Pancreas (tissue), 10 donors: ENCODE data around the gene TEX264. TPM values are rescaled to one million over a fixed set of nuclear protein-coding genes. Genes with fewer than 3 reads are reported as not detected.

Experiments used
- ATAC-seq, 4 donors: fragments of 200-7000 bp; cut with Tn5 transposase; one replicate each; pipeline versions ENCODE4 v1.8.0 to v1.9.1; 2020; ENCODE audit warnings: mild to moderate bottlenecking in 4 of 4, moderate library complexity in 4 of 4
- DNase-seq, 6 donors: peaks; one replicate each; pipeline ENCODE4 v3.0.0-alpha.2; 2020
- FAIRE-seq: peaks from 2 replicates; lab custom pipeline; 2012; peaks lifted over from hg19 to GRCh38; lab: Jason Lieb, UNC
- H3K27ac ChIP-seq, 4 donors: fragments of 200-600 bp; sonication (generic); 1 replicate in 3 of 4; 2 replicates in 1 of 4; pipeline versions ENCODE4 v1.5.0 to v1.8.0; 2020
- H3K27me3 ChIP-seq, 4 donors: fragments of 200-600 bp; one replicate each; pipeline ENCODE4 v1.8.0; 2021
- H3K36me3 ChIP-seq, 3 donors: fragments of 200-600 bp; sonication (generic) in 1 of 3; one replicate each; pipeline versions ENCODE4 v1.5.0 to v1.8.0; 2020 to 2021
- H3K4me1 ChIP-seq, 3 donors: fragments of 200-600 bp; one replicate each; pipeline ENCODE4 v1.8.0; 2021
- H3K4me3 ChIP-seq, 4 donors: fragments of 200-600 bp; sonication (generic) in 2 of 4; one replicate each; pipeline versions ENCODE4 v1.5.0 to v1.8.0; 2020 to 2021
- H3K9me3 ChIP-seq, 4 donors: fragments of 200-600 bp; one replicate each; pipeline ENCODE4 v1.8.0; 2021
- WGBS, 2 donors: extraction: QIAGEN DNeasy Blood & Tissue Kit; methylation state at CpG; one replicate each; pipeline ENCODE4 v1.1.7; 2013; 5-methylcytosine and 5-hydroxymethylcytosine counted together
- intact Hi-C, 3 donors: fragments of 100-400 bp; cut with DNase I; formaldehyde crosslinking; loops; one replicate each; pipeline versions ENCODE4 v1.11.1 to v1.14.2; 2022
- polyA plus RNA-seq, 2 donors: library from polyadenylated mRNA; stranded (reverse); fragments of 200-250 nt; gene quantifications; one replicate each; pipeline ENCODE4 v1.2.3, GENCODE V29; 2013
- total RNA-seq, 6 donors: library from RNA; stranded (reverse); fragmentation: NEBNext Ultra II Directional in 4 of 6; extraction: Animal tissue kit (Norgen Biotek cat#: 25700) in 4 of 6; gene quantifications; one replicate each; pipeline versions ENCODE4 v1.2.1 to v1.2.4, GENCODE V29; 2021 to 2023
- TF ChIP-seq, protein P1 (sequence below), 4 donors: fragments of 200-600 bp; sonication (generic) in 3 of 4; IDR thresholded peaks; one replicate each; pipeline versions ENCODE4 v1.5.0 to v1.8.0; 2021; ENCODE audit warnings: antibody characterized with exemption in 4 of 4
- donor health status: healthy with polysubstance abuse.
- donor health status: DM: no; HTN: no; CAD: no; lungs with moderate emphysema.
- donor health status: DM: no; HTN: no; CAD: no.
- donor health status: control.
- donor health status: control.
- donor health status: Bipolar disorder and iron deficiency.
- donor health status: DM: yes; HTN: yes; CAD: no.
- donor health status: DM: no; HTN: no; CAD: no.
- donor health status: DM: no; HTN: no; CAD: no.
- donor health status: DM: yes; HTN: yes; CAD: no.

TEX264 gene
- total and polyA plus RNA-seq, 8 donors, result 20.9 to 59.3 (median 25.5) TPM

DNA sequence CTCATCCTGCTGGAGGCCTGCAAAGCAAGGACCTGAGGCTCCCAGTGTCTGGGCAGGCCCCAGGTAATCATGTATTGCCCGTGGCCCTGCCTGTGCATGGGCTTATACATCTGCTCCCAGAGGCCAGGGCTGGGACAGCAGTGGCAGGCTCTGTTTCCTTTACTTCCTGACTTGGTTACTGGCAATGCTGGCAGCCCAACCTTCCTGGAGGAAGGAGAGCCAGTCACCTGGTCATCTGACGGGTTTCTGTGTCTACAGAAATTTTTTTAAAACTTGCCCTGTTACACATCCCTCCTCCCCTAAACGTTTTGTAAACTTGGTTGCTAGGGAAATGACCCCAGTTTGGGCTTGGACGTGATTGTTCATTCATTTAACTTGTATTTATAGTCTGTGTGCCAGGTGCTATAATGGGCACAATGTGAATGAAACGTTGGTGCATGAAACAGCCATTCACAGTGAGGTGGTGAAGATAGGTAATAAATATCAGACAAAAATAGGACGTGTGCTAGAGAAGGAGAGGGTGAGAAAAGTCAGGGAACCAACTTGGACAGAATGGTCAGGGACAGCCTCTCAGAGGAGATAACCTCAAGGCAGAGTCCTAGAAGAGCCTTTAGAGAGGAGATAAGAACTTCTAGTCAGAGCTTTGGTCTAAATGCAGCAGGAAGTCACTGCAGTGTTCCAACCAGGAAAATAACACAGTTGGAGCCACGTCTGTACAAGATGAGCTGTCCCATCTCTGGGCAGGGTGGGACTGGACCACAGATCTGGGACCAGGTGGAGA, 14.1 kb downstream of the TEX264 start:
- H3K27me3 ChIP-seq, result no peaks in the 10 kb centered on the region
- intact Hi-C loops, result loop anchor here in 1 of 3 donors (5.0 kb wide), 1 partner anchor 183 kb away; the partner anchor contains the start of gene DCAF1
- no peaks in the 10 kb centered on the region for H3K4me1 ChIP-seq
- TF ChIP-seq, protein P1, sequence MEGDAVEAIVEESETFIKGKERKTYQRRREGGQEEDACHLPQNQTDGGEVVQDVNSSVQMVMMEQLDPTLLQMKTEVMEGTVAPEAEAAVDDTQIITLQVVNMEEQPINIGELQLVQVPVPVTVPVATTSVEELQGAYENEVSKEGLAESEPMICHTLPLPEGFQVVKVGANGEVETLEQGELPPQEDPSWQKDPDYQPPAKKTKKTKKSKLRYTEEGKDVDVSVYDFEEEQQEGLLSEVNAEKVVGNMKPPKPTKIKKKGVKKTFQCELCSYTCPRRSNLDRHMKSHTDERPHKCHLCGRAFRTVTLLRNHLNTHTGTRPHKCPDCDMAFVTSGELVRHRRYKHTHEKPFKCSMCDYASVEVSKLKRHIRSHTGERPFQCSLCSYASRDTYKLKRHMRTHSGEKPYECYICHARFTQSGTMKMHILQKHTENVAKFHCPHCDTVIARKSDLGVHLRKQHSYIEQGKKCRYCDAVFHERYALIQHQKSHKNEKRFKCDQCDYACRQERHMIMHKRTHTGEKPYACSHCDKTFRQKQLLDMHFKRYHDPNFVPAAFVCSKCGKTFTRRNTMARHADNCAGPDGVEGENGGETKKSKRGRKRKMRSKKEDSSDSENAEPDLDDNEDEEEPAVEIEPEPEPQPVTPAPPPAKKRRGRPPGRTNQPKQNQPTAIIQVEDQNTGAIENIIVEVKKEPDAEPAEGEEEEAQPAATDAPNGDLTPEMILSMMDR (IDR thresholded peaks at IDR 0.05), result no peak
- 59 to 65% methylated on average over 7 of the region's 7 CpGs for WGBS, 2 donors
- peak overlapping the region in 1 of 4 donors; percentile 30 for H3K27ac ChIP-seq
- ATAC-seq (no peak), DNase-seq (peak in 1 of 6 donors; percentile 17), FAIRE-seq (no peak)
- no peaks in the 10 kb centered on the region for H3K36me3 ChIP-seq
- no peaks in the 10 kb centered on the region for H3K9me3 ChIP-seq
- no peak overlapping the region for H3K4me3 ChIP-seq

DNA sequence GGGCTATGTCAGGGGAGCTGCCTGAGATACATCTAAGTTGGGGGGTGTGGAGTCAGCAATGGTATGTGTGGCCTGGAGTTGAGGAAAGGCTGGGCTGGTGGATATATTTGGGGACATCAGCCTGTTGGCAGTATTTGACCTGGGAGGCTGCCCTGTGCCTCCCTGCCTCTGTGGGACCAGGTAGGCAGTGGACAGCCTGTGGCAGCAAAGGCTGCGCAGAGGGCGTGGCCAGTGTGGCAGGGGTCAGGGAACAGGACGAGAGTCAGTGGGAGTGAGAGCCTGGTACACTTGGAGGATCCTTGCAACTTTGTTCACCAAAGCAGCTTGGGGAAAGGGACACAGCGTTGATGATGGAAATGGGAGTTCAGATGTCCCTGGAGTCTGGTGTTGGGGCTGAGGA, 15.0 kb downstream of the TEX264 start:
- H3K27ac ChIP-seq, result peak overlapping the region in 3 of 4 donors; percentile 5 to 30 (median 12)
- ATAC-seq (no peak), FAIRE-seq (no peak), DNase-seq (peak in 1 of 6 donors; percentile 52)
- H3K4me1 ChIP-seq, result no peaks in the 10 kb centered on the region
- H3K4me3 ChIP-seq, result no peak overlapping the region
- no peaks in the 10 kb centered on the region for H3K36me3 ChIP-seq
- TF ChIP-seq, protein P1 (IDR thresholded peaks at IDR 0.05), result no peak
- WGBS, 2 donors, result 89% methylated on average over 4 of the region's 4 CpGs
- H3K27me3 ChIP-seq, result no peaks in the 10 kb centered on the region
- intact Hi-C loops, result no loop called here
- H3K9me3 ChIP-seq, result no peaks in the 10 kb centered on the region

DNA sequence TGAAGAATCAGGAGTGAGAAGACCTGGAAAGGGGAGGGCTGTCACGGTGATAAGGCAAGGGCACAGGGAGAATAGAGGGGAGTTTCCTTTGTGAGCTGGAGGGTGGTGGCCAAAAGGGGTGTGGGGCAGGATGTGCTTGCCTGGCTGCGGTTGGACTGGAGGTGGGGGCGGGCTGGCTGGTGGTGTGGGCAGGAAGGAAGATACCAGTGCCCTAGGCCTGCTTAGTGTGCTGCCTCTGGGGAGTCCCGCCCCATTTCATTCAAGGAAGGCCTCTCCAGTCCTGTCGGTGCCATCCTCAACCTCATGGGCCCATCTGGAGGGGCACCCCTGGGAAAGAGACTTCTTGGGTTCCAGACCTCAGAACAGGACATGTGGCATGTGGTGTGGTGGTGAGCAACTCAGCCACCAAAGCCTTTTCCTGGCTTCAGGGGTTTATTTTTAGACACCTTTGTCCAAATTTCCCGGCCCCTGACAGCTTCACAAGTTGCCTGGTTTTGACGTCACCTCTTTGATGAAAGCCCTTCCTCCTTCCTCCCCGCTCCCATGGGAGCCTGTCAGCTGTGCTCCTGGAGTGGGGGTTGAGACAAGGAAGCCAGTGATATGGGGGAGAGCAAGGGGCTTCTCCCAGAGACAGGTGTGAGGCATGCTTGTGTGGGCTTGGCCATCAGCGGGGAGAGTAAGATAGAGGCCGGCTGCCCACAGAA, 15.6 kb downstream of the TEX264 start:
- Histone ChIP-seq H3K4me3 (no peak overlapping the region), H3K9me3 (no peaks in the 10 kb centered on the region), H3K27ac (peak overlapping the region in 2 of 4 donors; percentile 30 to 47), H3K27me3 (no peaks in the 10 kb centered on the region), H3K36me3 (no peaks in the 10 kb centered on the region), H3K4me1 (no peaks in the 10 kb centered on the region)
- intact Hi-C loops, result no loop called here
- DNase-seq (no peak), FAIRE-seq (no peak), ATAC-seq (peak in 2 of 4 donors; percentile 24 to 30)
- TF ChIP-seq, protein P1 (IDR thresholded peaks at IDR 0.05), result no peak
- WGBS, 2 donors, result 75 to 81% methylated on average over 9 to 10 of the region's 10 CpGs

DNA sequence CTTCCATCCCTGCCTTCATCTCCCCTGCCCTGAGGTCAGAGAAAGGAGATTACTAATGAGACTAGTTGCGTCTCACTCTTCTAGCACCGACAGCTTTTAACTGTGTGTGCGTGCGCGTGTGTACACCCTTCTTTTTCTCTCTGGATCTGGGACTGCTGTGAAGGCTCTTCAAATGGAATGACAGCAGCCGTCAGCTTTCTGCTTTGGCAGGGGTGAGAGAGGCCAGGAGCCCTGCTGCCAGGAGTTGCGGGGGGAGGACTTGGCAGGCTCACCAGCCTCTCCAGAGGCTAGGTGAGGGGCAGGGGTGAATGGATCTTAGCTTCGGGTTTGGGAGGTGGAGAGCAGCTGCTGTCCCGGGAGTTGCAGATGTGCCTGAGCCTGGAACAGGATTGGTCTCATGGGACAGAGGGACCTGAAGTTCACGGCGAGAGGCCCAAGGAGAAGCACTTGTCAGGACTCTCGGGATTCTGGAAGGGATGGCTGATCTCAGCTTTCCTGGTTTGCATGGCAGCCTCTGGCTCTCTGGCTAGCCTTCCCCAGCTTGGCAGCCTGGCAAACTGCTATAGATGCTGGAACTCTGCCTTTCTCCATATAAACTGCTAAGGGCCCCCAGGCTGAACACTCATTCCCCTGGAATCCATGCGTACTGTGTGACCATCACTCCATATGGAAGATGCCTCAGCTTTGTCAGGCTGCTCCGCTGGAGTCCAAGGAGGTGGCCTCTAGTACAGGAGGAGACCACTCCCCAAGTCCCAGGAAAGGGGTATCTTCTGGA, 16.6 kb downstream of the TEX264 start:
- H3K9me3 ChIP-seq, result no peaks in the 10 kb centered on the region
- intact Hi-C loops, result no loop called here
- H3K27ac ChIP-seq, result peak overlapping the region in 1 of 4 donors; percentile 47
- H3K27me3 ChIP-seq, result no peaks in the 10 kb centered on the region
- H3K36me3 ChIP-seq, result no peaks in the 10 kb centered on the region
- no peaks in the 10 kb centered on the region for H3K4me1 ChIP-seq
- FAIRE-seq (no peak), DNase-seq (no peak), ATAC-seq (no peak)
- no peak overlapping the region for H3K4me3 ChIP-seq
- WGBS, 2 donors, result 84 to 85% methylated on average over 14 of the region's 14 CpGs
- TF ChIP-seq, protein P1 (IDR thresholded peaks at IDR 0.05), result no peak
